ENCODE data around the gene CAMK2G.

Gene CAMK2G

DNA sequence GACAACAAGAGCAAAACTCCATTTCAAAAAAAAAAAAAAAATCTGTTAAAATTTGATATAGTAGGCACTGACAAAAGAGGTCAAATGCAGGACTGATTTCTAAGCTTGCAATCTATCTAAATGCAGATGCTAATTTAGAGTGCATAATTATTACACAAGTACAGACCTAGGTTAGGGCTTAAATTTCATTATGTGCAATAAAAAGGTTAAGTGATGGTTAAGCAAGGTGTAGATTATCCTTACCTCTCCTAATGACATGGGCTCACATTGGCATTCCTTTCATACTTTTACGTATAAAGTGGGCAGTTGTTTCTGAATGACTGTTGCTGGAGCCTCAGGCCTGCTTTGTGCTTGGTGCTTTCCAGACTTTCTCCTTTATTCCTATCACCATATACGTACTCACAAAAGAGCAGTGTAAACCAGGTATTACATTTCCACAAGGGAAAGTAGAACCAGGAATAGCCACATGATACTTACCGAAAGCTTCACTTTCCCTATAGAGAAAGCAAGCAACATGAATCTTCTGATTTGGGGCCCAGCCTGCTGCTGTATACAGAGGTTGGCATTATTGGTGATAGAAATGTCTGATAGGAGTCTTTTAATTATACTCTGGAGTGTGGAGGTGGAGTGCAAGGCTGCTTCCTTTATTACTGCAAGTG is 94.7 kb downstream of the CAMK2G start:
- no peak overlapping the region for H3K4me3 ChIP-seq
- TF ChIP-seq, protein P1, sequence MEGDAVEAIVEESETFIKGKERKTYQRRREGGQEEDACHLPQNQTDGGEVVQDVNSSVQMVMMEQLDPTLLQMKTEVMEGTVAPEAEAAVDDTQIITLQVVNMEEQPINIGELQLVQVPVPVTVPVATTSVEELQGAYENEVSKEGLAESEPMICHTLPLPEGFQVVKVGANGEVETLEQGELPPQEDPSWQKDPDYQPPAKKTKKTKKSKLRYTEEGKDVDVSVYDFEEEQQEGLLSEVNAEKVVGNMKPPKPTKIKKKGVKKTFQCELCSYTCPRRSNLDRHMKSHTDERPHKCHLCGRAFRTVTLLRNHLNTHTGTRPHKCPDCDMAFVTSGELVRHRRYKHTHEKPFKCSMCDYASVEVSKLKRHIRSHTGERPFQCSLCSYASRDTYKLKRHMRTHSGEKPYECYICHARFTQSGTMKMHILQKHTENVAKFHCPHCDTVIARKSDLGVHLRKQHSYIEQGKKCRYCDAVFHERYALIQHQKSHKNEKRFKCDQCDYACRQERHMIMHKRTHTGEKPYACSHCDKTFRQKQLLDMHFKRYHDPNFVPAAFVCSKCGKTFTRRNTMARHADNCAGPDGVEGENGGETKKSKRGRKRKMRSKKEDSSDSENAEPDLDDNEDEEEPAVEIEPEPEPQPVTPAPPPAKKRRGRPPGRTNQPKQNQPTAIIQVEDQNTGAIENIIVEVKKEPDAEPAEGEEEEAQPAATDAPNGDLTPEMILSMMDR (IDR thresholded peaks at IDR 0.05): no peak
- no peak for DNase-seq (ENCODE audit: low spot score)
- no peak overlapping the region for H3K27ac ChIP-seq

DNA sequence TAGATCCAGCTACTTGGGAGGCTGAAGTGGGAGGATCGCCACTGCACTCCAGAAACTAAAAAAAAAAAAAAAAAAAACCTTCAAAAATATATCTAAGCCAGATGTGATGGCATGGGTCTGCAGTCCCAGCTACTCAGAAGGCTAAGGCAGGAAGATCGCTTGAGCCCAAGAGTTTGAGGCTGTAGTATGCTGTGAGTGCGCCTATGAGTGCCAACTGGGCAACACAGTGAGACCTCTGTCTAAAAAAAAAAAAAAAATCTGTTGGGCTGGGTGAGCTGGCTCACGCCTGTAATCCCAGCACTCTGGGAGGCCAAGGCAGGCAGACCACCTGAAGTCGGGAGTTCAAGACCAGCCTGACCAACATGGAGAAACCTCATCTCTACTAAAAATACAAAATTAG is 95.3 kb downstream of the CAMK2G start:
- TF ChIP-seq, protein P1 (IDR thresholded peaks at IDR 0.05): no peak
- no peak overlapping the region for H3K4me3 ChIP-seq
- DNase-seq (ENCODE audit: low spot score): no peak
- H3K27ac ChIP-seq: no peak overlapping the region

DNA sequence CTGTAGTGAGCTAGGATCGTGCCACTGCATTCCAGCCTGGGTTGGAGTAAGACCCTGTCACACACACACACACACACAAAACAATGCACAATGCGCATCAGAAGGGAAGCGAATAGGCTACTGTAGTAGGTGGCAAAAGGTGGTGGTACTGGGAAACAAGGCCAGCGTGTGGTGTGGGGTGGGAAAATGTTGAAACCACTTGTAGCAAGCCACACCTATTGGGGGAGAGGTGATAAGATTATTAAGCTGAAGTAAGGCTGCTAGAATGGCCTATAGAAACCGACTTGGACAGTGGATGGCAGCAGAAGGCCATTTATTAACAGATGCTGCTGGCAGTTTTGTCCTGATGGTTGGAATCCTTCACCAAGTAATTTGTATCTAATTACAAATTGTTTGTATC is 99.7 kb downstream of the CAMK2G start:
- TF ChIP-seq, protein P1 (IDR thresholded peaks at IDR 0.05): no peak
- DNase-seq (ENCODE audit: low spot score): no peak
- peak overlapping the region; percentile 95 for H3K4me3 ChIP-seq

DNA sequence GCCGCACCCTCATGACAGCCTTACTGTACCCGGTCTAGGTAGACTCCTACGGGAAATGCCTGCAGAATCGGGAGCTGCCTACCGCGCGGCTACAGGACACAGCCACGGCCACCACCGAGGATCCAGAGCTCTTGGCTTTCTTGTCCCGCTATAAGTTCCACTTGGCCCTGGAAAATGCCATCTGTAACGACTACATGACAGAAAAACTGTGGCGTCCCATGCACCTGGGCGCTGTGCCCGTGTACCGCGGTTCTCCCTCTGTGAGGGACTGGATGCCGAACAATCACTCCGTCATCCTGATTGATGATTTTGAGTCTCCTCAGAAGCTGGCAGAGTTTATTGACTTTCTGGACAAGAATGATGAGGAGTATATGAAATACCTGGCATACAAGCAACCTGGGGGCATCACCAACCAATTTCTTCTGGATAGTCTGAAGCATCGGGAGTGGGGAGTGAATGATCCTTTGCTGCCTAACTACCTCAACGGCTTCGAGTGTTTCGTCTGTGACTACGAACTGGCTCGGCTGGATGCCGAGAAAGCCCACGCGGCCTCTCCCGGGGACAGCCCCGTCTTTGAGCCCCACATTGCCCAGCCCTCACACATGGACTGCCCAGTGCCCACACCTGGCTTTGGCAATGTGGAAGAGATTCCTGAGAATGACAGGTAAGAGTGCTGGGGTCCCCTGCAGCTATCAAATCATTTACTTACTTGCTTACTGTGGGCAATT is 101.0 kb downstream of the CAMK2G start:
- peak overlapping the region; percentile 95 for H3K4me3 ChIP-seq
- TF ChIP-seq, protein P1 (IDR thresholded peaks at IDR 0.05): no peak
- DNase-seq (ENCODE audit: low spot score): no peak
- peak overlapping the region; percentile 98 to 99 for H3K27ac ChIP-seq

More for the DNA sequence above, 99.7 kb downstream of the CAMK2G start:
- peak overlapping the region in 1 of 2 donors; percentile 45 for H3K27ac ChIP-seq

DNA sequence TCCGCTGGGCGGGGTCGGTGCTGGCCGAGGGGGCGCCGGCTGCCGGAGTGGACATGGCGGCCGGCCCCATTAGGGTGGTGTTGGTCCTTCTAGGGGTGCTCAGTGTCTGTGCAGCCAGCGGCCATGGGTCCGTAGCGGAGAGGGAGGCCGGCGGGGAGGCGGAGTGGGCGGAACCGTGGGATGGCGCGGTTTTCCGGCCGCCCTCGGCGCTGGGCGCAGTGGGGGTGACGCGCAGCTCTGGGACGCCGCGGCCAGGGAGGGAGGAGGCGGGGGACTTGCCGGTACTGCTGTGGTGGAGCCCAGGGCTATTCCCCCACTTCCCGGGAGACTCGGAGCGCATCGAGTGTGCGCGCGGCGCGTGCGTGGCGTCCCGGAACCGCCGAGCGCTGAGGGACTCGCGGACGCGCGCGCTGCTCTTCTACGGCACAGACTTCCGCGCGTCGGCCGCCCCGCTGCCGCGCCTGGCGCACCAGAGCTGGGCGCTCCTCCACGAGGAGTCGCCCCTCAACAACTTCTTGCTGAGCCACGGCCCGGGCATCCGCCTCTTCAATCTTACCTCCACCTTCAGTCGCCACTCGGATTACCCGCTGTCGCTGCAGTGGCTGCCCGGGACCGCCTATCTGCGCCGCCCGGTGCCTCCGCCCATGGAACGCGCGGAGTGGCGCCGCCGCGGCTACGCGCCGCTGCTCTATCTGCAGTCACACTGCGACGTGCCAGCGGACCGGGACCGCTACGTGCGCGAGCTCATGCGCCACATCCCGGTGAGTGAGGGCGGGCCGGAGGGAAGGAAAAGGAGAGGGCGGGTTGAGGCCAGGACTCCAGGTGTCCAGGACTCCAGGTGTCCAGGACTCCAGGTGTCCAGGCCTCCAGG is 101.8 kb downstream of the CAMK2G start:
- peak overlapping the region; percentile 98 to 99 for H3K27ac ChIP-seq
- peak; percentile 90 for DNase-seq (ENCODE audit: low spot score)
- TF ChIP-seq, protein P1 (IDR thresholded peaks at IDR 0.05): no peak

DNA sequence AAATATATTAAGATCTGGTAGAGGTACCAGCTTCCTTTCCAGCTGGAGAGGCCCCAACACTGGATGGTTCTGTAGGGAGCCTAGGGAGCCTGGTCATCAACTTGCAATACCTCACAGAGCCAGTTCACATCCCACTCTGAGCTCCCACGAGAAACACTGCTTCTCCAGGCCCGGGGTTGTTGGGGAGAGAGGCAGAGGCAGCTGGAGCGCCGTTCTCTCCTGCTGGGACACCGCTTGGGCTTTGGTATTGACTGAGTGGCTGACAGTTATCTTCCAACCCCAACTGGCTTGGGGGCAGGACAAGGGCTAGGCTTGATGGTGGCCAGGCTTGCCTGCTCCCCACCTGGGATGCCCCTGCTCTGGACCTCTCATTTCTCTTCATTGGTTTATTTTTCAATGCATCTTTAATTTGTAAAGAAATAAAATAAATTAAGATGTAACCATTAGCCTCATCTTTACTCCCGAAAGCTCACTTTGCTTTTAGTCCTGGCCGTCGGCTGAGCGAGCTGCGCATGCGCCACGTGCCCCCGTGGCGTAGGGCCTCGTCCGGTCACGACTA is 102.6 kb downstream of the CAMK2G start:
- peak overlapping the region; percentile 98 to 99 for H3K27ac ChIP-seq
- TF ChIP-seq, protein P1 (IDR thresholded peaks at IDR 0.05): no peak

More for the DNA sequence above, 101.8 kb downstream of the CAMK2G start:
- H3K4me3 ChIP-seq: peak overlapping the region; percentile 95

More for the DNA sequence above, 102.6 kb downstream of the CAMK2G start:
- H3K4me3 ChIP-seq: peak overlapping the region; percentile 95
- DNase-seq (ENCODE audit: low spot score): no peak

Measured in coronary artery (tissue), 2 donors.